Renal cortical epithelial cell (primary cell): ENCODE measurements around the gene DNAJC15. TPM values are rescaled to one million over a fixed set of nuclear protein-coding genes. Genes with fewer than 3 reads are reported as not detected.

ENCODE experiments used
- DNase-seq: peaks from one replicate; pipeline ENCODE4 v3.0.0-alpha.2; 2011; ENCODE audit warnings: low read depth
- total RNA-seq: library from RNA; depleted of rRNA; stranded (reverse); fragments of >200 nt; gene quantifications from 2 replicates; pipeline ENCODE4 v1.2.3, GENCODE V29; 2014

The DNAJC15 gene
- total RNA-seq, 1 donor from 2014 or later = 23.7 TPM

DNA sequence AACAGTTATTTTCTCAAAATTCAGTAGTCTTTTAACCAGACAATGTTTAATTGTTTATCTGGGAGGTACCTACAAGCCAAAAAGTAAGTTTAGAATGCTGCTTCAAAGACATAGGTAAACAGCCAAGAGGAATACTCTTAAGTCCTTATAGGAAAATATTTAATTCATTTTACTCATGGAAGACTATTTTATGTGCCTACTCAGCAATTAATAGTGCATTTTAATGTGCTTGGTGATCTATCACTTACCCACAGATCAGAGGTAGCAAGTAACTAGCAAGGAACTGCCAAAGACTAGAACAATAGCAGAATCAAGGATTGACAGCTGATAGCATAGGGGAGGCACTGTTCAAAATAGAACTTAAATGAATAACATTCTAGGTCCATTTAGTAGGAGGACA is 60.4 kb downstream of the DNAJC15 start:
- DNase-seq = no peak

GRCh38 chr13:43085545-43085944 is 62.2 kb downstream of the DNAJC15 start:
- DNase-seq = peak; percentile 58

DNA sequence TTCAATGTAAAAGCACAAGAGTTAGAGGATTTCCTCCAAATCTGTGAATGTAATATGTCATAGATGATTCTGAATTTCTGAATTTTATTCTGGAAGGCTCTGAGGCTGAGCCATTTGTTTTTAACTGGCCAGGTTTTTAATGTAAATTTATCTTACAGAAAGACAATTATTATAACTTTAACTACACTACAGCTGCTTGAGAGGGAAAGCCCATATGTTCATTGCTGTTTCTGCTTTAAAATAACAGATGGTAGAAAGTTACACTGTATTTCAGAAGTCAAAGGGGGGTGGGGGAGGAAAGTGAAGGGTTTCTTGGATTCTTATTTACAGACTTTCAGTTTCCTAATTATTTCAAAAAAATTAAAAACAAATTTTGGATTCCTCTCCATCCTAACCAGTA is 62.8 kb downstream of the DNAJC15 start:
- no peak for DNase-seq

DNA sequence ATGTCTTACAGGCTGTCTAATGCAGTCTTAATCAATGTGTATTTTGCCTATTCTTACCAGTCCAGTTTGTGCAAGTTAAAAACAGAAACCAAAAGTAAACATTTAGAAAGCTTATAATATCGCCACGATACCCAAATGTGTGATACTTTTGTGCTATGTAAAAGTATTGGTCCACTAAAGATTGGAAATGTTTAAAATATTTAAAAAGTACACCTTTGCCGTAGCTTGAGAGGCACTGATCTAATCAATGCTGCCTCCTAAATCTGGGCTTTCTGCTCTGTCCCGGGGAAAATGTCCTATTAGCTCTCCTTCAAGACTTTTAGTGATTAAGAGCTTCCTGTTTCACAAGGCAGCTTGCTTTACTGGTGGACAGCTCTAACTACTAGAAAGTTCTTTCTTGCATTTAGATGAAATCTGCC is 64.7 kb downstream of the DNAJC15 start:
- no peak for DNase-seq

GRCh38 chr13:43089912-43090498 is 66.6 kb downstream of the DNAJC15 start:
- DNase-seq = no peak

DNA sequence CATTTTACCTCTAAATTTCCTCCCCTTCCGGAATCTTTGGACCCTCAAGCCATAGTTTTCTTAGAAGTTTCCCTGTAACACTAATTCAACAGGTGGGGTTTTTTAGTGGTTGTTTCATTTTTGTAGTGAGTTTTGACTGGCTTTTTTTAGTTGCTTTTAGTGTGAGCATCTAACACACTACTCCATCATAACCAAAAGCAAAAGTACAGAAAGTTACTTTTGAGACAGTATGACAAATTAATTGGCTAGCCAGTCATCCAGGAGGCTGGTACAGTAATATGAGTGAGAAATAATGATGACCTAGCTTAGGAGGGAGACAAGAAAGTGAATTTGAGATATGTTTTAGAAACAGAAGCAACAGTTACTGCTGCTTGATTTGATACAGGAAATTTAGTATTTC is 71.5 kb downstream of the DNAJC15 start:
- DNase-seq = no peak

- DNase-seq = no peak
Observed at GRCh38 chr13:43095771-43096719, 72.7 kb downstream of the DNAJC15 start.

DNA sequence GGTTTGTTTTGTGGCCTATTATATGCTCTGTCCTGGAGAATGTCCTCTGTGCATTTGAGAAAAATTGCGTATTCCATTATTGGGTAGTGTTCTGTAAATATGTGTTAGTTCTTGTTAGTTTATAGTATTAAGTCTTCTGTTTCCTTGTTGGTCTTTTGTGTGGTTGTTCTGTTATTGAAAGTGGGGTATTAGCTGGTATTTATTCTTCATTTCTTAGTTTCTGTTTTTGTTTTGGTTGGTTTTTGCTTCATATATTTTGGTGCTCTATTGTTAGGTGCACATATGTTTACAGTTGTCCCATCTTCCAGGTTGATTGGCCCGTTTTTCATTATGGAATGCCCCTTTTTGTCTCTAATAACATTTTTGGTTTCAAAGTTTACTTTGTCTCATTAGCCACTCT is 77.3 kb downstream of the DNAJC15 start:
- no peak for DNase-seq

DNA sequence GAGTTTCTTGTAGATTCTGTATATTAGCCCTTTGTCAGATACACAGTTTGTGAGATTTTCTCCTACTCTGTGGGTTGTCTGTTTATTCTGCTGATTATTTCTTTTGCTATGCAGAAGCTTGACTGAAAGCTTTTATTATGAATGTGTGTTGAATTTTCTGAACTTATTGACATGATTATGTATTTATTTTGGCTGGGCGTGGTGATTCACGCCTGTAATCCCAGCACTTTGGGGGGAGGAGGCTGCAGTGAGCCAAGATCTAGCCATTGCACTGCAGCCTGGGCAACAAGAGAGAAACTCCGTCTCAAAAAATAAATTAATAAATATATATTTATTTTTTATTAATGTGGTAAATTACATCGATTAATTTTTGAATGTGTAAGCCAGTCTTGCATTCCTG is 78.9 kb downstream of the DNAJC15 start:
- DNase-seq = no peak

DNA sequence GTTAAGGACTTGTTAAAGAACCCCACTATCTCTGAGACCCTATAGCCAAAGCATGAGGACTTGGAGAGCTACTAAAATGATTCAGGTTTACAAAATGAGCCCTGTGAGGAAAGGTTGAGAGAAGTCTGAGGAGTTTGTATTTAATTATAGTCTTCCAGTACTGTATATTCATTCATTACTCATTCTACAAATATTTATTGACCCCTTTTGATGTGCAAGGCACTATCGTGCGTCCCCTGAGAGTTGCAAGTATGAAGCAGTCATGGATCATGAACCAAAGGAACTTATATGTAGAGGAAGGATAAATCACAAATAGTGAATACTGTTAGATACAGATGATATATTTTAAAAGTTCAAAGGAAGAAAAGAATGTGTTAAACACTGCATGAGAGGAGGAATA is 84.4 kb downstream of the DNAJC15 start:
- DNase-seq = peak; percentile 13

- no peak for DNase-seq
Observed at GRCh38 chr13:43110036-43110435, 86.7 kb downstream of the DNAJC15 start.

GRCh38 chr13:43110658-43111057 is 87.3 kb downstream of the DNAJC15 start:
- DNase-seq = no peak

- no peak for DNase-seq
Observed at GRCh38 chr13:43111559-43112400, 88.4 kb downstream of the DNAJC15 start.

DNA sequence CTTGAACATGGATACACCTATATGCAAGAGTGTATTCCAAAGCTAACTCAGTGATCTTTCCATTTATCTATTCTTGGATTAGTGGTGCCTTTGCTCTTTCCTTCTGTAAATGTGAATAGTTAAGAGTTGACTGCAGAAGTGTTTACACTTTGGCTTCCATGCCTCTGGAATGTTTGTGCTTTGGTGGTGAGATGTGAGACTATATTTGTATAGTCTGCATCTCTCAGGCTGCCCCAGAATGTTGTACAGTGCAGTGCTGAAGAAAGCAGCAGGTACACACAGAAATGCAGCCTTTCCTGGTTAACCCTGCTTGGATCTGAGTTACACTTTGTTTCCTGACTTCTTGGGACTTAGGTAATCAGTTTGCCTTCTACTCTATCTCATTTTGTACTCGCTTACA is 90.2 kb downstream of the DNAJC15 start:
- no peak for DNase-seq

DNA sequence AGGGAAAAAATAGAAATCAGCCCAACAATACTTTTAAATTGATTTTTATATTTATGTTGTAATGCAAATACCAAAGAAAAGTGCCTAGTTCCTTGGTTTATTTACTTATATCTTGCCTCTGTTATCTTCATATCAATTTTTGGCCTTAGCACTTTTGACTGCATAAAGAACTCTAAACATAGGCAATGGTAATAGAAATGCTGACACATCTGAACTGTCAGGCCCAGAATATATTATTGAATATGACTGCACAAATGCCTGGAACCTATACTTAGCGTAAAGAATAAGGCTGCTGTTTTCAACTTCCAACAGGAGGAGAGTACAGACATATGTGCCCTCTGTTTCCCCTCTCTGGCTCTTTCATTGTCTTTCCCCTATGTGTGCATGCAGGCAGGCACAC is 91.1 kb downstream of the DNAJC15 start:
- no peak for DNase-seq

DNA sequence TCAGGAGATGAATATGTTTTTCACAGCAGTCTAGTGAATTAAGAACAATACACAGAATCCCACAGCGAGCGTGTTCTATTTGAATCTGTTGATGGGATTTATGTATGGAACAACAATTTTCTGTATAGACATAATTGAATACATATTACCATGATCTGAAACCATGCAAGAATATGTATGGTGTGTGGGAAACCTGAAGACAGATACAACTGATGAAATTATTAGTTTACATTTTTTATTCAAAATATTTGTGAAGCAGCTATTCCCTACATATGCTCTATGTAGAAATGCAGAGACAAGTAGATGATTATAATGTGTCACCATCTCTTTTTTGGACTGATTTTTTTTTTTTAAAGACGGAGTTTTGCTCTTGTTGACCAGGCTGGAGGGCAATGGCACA is 91.8 kb downstream of the DNAJC15 start:
- no peak for DNase-seq

DNA sequence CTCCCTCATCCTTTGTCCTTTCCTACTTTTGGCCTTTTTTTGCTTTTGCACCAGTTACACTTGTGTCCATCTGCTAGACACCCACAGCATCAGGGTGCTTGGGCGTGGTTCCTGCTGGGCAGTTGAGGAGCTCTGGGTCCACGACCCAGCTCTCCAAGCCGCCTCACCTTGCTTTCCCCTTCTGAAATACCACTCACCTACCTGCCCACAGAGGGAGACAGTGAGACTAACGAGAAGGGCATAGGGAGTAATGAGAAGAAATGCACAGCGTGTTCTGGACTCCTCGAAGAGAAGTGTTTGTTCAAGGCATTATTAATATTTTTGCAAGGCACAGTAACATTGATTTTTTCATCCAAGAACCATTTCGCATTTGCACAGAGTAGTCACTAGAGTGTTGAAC is 92.9 kb downstream of the DNAJC15 start:
- no peak for DNase-seq

DNA sequence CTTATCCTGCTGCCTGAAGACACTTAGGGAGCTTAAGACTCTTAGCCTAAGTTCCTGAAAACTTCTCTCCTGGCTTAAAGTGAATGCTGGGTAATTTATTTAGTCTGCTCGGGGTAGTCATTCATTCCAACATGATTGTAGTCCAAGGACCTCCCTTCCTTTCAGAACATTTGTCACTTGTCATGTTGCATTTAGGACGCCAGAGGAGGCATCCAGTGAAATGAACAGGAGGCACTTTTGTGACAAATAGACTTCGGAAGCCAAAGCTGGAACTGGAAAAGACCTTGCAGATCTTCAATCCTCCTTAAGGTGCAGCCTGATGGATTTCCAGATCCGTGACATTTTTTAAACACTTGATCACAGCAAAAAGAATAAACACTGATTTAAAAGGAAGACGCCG is 95.1 kb downstream of the DNAJC15 start:
- DNase-seq = no peak

- no peak for DNase-seq
Observed at GRCh38 chr13:43119206-43119605, 95.8 kb downstream of the DNAJC15 start.

GRCh38 chr13:43122791-43123190 is 99.4 kb downstream of the DNAJC15 start:
- DNase-seq = no peak

DNA sequence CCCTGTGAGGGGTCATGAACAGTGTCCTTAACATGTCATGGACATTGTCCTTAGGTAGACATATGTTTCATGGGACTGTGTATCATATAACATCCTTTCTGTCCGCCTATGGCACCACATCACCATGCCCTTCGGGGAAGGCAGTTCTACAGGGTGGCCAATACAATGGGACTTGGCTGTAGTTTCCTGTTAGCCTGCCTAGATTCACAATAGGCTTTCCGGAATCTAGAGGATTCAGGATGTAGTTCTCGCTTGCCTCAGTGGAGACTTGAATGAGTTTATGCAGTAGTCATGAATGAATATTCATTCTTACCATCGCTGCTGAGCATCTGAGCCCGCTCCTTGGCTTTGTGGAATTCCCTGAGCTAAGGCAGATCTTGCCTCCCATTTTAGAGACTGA is 100.5 kb downstream of the DNAJC15 start:
- DNase-seq = no peak

DNA sequence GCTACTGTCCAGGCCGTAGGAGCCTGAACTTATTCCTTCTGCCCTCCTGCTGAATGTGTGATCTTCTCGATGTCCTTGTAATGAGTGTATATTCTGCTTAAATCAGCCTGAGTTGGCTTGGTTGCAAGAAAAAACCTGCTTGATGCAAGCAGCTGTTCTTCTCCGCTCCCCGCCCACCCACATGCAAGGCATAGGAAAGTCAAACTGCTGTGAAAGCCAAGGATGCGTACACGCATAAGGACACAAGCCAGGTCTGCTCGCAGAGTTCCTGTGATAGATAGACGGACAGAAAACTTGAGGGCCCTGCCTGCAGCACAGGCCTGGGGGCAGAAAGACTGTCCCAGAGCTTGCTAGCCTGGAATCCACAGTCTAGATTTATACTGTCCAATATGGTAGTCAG is 101.1 kb downstream of the DNAJC15 start:
- no peak for DNase-seq
